ENCODE measurements around the gene SALL4. TPM values are rescaled to one million over a fixed set of nuclear protein-coding genes. Genes with fewer than 3 reads are reported as not detected.
"Not testable (repeated sequence)": the region's sequence is repeated elsewhere in the genome, so short reads cannot be mapped to it uniquely, and the experiment has no call there.

Gene SALL4
- total RNA-seq, 2 experiments from 2014 or later = 0.74 to 0.92 TPM

- ChIA-PET CTCF (no interaction called here), POLR2A (no interaction called here)
- Mint-ChIP-seq H3K9me3 (no peaks in the 10 kb centered on the region), H3K4me3 (no peak overlapping the region), H3K4me1 (ENCODE audit: low read depth) (no peaks in the 10 kb centered on the region), H3K36me3 (ENCODE audit: low read depth) (no peaks in the 10 kb centered on the region), H3K27ac (no peak overlapping the region), H3K27me3 (no peaks in the 10 kb centered on the region)
- intact Hi-C loops (cut with micrococcal nuclease) = no loop called here
- no peak for TF ChIP-seq CTCF (IDR thresholded peaks at IDR 0.05)
- ATAC-seq (no peak), DNase-seq (no peak)
Measured at GRCh38 chr20:51756653-51757052, 45.7 kb downstream of the SALL4 start.

- H3K4me1 Mint-ChIP-seq (ENCODE audit: low read depth); ATAC-seq; H3K27ac Mint-ChIP-seq: not testable (repeated sequence)
Measured at GRCh38 chr20:51753220-51753619, 49.1 kb downstream of the SALL4 start.

GRCh38 chr20:51752343-51752951 is 49.9 kb downstream of the SALL4 start:
- ATAC-seq = no peak
- CTCF ChIA-PET = no interaction called here

More at GRCh38 chr20:51753220-51753619, 49.1 kb downstream of the SALL4 start:
- POLR2A ChIA-PET; intact Hi-C loops (cut with micrococcal nuclease); H3K9me3 Mint-ChIP-seq; DNase-seq; H3K36me3 Mint-ChIP-seq (ENCODE audit: low read depth); H3K4me3 Mint-ChIP-seq; H3K27me3 Mint-ChIP-seq: not testable (repeated sequence)
- CTCF ChIA-PET = interaction anchor here (1.0 kb wide), 1 partner anchor 52 kb away, joined by 3 read pairs; no protein-coding TSS in a partner anchor

GRCh38 chr20:51750770-51751388 is 51.4 kb downstream of the SALL4 start:
- no peaks in the 10 kb centered on the region for H3K36me3 Mint-ChIP-seq (ENCODE audit: low read depth)

More at GRCh38 chr20:51752343-51752951, 49.9 kb downstream of the SALL4 start:
- H3K4me1 Mint-ChIP-seq (ENCODE audit: low read depth) = peaks cover 3% of the 10 kb centered on the region
- no peak overlapping the region for H3K4me3 Mint-ChIP-seq
- no peaks in the 10 kb centered on the region for H3K27me3 Mint-ChIP-seq
- H3K27ac Mint-ChIP-seq = no peak overlapping the region
- intact Hi-C loops (cut with micrococcal nuclease) = no loop called here
- POLR2A ChIA-PET = no interaction called here
- TF ChIP-seq CTCF (IDR thresholded peaks at IDR 0.05) = no peak
- H3K36me3 Mint-ChIP-seq (ENCODE audit: low read depth) = no peaks in the 10 kb centered on the region
- H3K9me3 Mint-ChIP-seq = no peaks in the 10 kb centered on the region
- DNase-seq = no peak

GRCh38 chr20:51750037-51750769 is 52.1 kb downstream of the SALL4 start:
- intact Hi-C loops (cut with micrococcal nuclease) = no loop called here
- Mint-ChIP-seq H3K9me3 (no peaks in the 10 kb centered on the region), H3K27me3 (peaks cover 2% of the 10 kb centered on the region), H3K4me3 (no peak overlapping the region), H3K27ac (no peak overlapping the region), H3K4me1 (ENCODE audit: low read depth) (peaks cover 3% of the 10 kb centered on the region), H3K36me3 (ENCODE audit: low read depth) (no peaks in the 10 kb centered on the region)
- TF ChIP-seq CTCF (IDR thresholded peaks at IDR 0.05) = no peak
- DNase-seq (peak; percentile 69), ATAC-seq (peak; percentile 78)
- POLR2A ChIA-PET = no interaction called here
- CTCF ChIA-PET = interaction anchor here (0.8 kb wide), 1 partner anchor 49 kb away, joined by 3 read pairs; no protein-coding TSS in a partner anchor

More at GRCh38 chr20:51750770-51751388, 51.4 kb downstream of the SALL4 start:
- Mint-ChIP-seq H3K27ac (no peak overlapping the region), H3K4me3 (no peak overlapping the region), H3K9me3 (no peaks in the 10 kb centered on the region), H3K4me1 (ENCODE audit: low read depth) (peaks cover 3% of the 10 kb centered on the region), H3K27me3 (peaks cover under 1% of the 10 kb centered on the region)
- ATAC-seq (no peak), DNase-seq (no peak)
- POLR2A ChIA-PET = no interaction called here
- CTCF ChIA-PET = no interaction called here
- TF ChIP-seq CTCF (IDR thresholded peaks at IDR 0.05) = no peak
- intact Hi-C loops (cut with micrococcal nuclease) = no loop called here
